Ascending aorta (tissue), 2 donors: Measurements from ENCODE around the gene KLF8. TPM values are rescaled to one million over a fixed set of nuclear protein-coding genes. Genes with fewer than 3 reads are reported as not detected.
"Not testable (repeated sequence)": the region's sequence is repeated elsewhere in the genome, so short reads cannot be mapped to it uniquely, and the experiment has no call there.

ENCODE experiments used
- DNase-seq, 2 donors: peaks; one replicate each; pipeline ENCODE4 v3.0.0-alpha.2; 2019; ENCODE audit warnings: low spot score in 2 of 2
- H3K27ac ChIP-seq, 2 donors: fragments of 200-600 bp; sonication (generic); one replicate each; pipeline ENCODE4 v1.5.1; 2016 to 2017; ENCODE audit warnings: mild to moderate bottlenecking in 1 of 2
- H3K27me3 ChIP-seq: fragments of 200-600 bp; sonication (generic); one replicate; pipeline ENCODE4 v1.5.1; 2017
- H3K36me3 ChIP-seq, 2 donors: fragments of 200-600 bp; sonication (generic); one replicate each; pipeline ENCODE4 v1.5.1; 2016
- H3K4me1 ChIP-seq, 2 donors: fragments of 200-600 bp; sonication (generic); one replicate each; pipeline ENCODE4 v1.5.1; 2016 to 2017; ENCODE audit warnings: mild to moderate bottlenecking in 1 of 2
- H3K4me3 ChIP-seq, 2 donors: fragments of 200-600 bp; sonication (generic); one replicate each; pipeline ENCODE4 v1.5.1; 2016 to 2017; ENCODE audit warnings: mild to moderate bottlenecking in 1 of 2
- H3K9me3 ChIP-seq, 2 donors: fragments of 200-600 bp; sonication (generic); one replicate each; pipeline ENCODE4 v1.5.1; 2016
- CTCF ChIP-seq, 3 experiments: fragments of 200-600 bp in 2 of 3; fragments of 450-650 bp in 1 of 3; sonication (generic) in 2 of 3; IDR thresholded peaks; one replicate each; pipeline ENCODE4 v1.5.1; 2016 to 2019; ENCODE audit warnings: antibody characterized with exemption in 3 of 3, mild to moderate bottlenecking in 1 of 3, moderate library complexity in 1 of 3
- intact Hi-C: fragments of 100-400 bp; cut with DNase I; formaldehyde crosslinking; loops from one replicate; pipeline ENCODE4 v1.15.1; 2023
- total RNA-seq: library from RNA; depleted of rRNA; stranded (reverse); fragments of >200 nt; gene quantifications from one replicate; pipeline ENCODE4 v1.1.0, GENCODE V29; 2016

The KLF8 gene
- 5.7 TPM for total RNA-seq

DNA sequence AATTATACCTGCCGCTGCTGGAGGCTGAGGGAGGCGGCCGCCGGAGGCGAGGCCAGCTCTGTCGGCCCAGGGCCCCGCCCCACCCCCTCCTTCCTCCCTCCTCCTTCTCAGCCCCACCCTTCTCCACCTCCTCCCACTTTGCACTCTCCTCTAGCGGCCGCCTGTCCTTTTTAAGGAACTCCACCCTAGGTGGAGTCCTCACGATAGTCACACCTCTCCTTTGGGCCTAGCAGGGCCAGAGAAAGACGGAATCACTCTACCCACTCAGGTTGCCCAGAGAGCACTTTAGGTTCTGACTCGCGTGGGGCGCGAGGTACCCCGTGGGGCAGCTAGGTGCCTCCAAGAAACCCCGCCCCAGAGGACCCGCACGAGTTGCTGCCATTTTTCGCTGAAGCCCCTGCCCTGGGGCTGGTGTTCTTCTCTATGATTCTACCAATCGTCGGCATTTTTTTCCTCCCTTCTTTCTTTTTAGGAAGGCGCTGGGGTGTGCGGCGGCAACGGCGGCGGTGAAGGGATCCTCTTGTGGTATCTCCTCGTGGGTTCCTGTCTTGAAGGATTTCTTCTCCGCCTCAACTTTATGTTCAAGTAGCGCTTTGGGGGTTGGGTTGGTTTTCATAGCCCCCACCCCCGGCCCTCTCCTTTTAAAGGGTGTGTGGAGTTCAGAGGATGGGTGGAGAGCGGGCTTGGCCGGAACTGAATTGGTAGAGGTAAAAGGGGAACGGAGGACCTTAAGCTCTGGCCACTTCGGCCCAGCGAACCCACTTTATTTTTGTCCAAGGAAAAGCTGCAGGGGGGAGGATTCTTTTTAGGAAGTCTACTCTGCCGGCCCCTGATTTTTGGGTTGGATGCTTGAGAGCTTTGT, at the start of gene KLF8:
TSS of gene KLF8 (plus strand) at position 136 of the 862 bp plus-strand sequence. CDS start 979 bp downstream, outside the sequence.
- H3K27me3 ChIP-seq = no peaks in the 10 kb centered on the region
- H3K9me3 ChIP-seq = no peaks in the 10 kb centered on the region
- intact Hi-C loops = loop anchor here (5.0 to 10.0 kb wide), 4 partner anchors 325 to 1672 kb away; partner anchors contain the start of genes NBDY and RRAGB
- no peak for TF ChIP-seq CTCF (IDR thresholded peaks at IDR 0.05)
- peak in 1 of 2 donors; percentile 67 for DNase-seq
- peak within 1 kb of the TSS; percentile 76 to 82 for H3K27ac ChIP-seq
- H3K36me3 ChIP-seq = no peaks in the 10 kb centered on the region
- peak within 1 kb of the TSS; percentile 61 to 74 for H3K4me3 ChIP-seq
- H3K4me1 ChIP-seq = no peaks in the 10 kb centered on the region

- H3K27ac ChIP-seq, H3K27me3 ChIP-seq, H3K4me3 ChIP-seq, intact Hi-C loops, H3K36me3 ChIP-seq, DNase-seq, H3K4me1 ChIP-seq, H3K9me3 ChIP-seq: not testable (repeated sequence)
Observed at GRCh38 chrX:56206945-56207344, 25.2 kb upstream of the KLF8 start.

DNA sequence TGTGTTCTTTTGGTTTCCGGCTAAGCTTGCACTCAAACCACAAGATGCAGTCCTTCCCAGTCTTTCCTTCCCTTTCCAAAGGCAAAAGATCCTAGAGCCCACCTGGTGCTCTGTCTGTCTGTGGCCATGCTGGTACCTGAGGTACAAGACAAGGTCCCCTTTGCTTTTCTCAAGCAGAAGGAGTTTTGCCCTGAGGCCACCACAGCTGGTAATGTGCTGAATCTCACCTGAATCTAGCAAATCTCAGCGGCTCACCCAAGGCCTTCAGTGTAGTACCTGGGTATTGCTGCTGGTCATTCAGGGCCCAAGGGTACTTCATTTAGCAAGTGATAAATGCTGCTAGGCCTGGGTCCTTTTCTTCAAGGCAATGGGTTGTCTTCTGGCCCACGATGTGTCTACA, 20.5 kb upstream of the KLF8 start:
- Histone ChIP-seq H3K27ac (no peak overlapping the region), H3K4me3 (no peak overlapping the region), H3K9me3 (no peaks in the 10 kb centered on the region), H3K36me3 (no peaks in the 10 kb centered on the region), H3K27me3 (no peaks in the 10 kb centered on the region), H3K4me1 (no peaks in the 10 kb centered on the region)
- TF ChIP-seq CTCF (IDR thresholded peaks at IDR 0.05) = no peak
- DNase-seq = no peak
- intact Hi-C loops = no loop called here

DNA sequence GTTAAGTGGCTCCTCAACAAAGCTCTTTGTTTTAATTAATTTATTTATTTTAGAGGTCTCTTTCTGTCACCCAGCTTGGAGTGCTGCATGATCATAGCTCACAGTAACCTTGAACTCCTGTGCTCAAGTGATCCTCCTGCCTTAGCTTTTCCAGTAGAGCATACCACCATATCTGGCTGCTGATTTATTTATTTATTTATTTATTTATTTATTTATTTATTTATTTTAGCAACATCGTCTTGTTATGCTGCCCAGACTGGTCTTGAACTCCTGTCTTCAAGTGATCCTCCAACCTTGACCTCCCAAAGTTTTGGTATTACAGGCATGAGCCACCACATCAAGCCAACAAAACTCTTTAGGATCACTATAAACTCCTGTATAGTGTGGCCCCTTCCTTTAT, 15.8 kb upstream of the KLF8 start:
- TF ChIP-seq CTCF (IDR thresholded peaks at IDR 0.05) = no peak

GRCh38 chrX:56219700-56220099, 12.5 kb upstream of the KLF8 start:
- TF ChIP-seq CTCF (IDR thresholded peaks at IDR 0.05) = peak in 2 of 3 experiments; percentile 36 to 44

More for the DNA sequence above, 15.8 kb upstream of the KLF8 start:
- intact Hi-C loops = no loop called here
- H3K27ac ChIP-seq = no peak overlapping the region
- no peak overlapping the region for H3K4me3 ChIP-seq
- no peaks in the 10 kb centered on the region for H3K4me1 ChIP-seq
- no peaks in the 10 kb centered on the region for H3K27me3 ChIP-seq
- H3K9me3 ChIP-seq = no peaks in the 10 kb centered on the region
- DNase-seq = no peak
- no peaks in the 10 kb centered on the region for H3K36me3 ChIP-seq

DNA sequence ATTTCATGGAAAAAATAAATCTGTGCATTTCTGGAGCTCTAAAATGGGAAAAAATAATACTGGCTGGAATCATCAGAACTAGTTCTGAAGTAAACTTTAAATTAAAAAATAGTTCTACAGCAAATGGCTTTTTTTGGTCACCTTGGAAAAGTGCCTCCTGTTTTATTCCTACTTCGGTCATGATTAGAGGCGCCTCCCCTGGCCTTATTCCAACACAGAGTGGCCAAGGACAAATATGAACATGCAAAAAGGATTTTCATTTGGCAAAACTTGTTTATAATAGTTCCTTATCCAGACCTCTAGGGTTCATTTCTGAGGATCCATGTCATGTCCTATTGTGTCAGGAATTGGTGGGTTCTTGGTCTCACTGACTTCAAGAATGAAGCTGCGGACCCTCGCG, 11.1 kb upstream of the KLF8 start:
- Histone ChIP-seq H3K27ac (no peak overlapping the region), H3K36me3 (no peaks in the 10 kb centered on the region), H3K4me1 (no peaks in the 10 kb centered on the region), H3K9me3 (no peaks in the 10 kb centered on the region), H3K27me3 (no peaks in the 10 kb centered on the region), H3K4me3 (no peak overlapping the region)
- intact Hi-C loops = loop anchor here (2.0 kb wide), 1 partner anchor 28 kb away; no protein-coding TSS in a partner anchor
- DNase-seq = no peak
- no peak for TF ChIP-seq CTCF (IDR thresholded peaks at IDR 0.05)

More at GRCh38 chrX:56219700-56220099, 12.5 kb upstream of the KLF8 start:
- Histone ChIP-seq H3K36me3 (no peaks in the 10 kb centered on the region), H3K27ac (no peak overlapping the region), H3K9me3 (no peaks in the 10 kb centered on the region), H3K4me1 (no peaks in the 10 kb centered on the region), H3K4me3 (no peak overlapping the region), H3K27me3 (no peaks in the 10 kb centered on the region)
- no peak for DNase-seq
- intact Hi-C loops = loop anchor here (2.0 kb wide), 1 partner anchor 29 kb away; no protein-coding TSS in a partner anchor
